Stimulated activated CD4-positive, alpha-beta T cell treated with anti-CD3 and anti-CD28 coated beads, Interleukin-4, amount 100 ng/mL, for 24 hours (primary cell): ENCODE measurements around the gene CES2.
"Not testable (repeated sequence)": the region's sequence is repeated elsewhere in the genome, so short reads cannot be mapped to it uniquely, and the experiment has no call there.

ENCODE experiments used
- DNase-seq: peaks from one replicate; pipeline ENCODE4 v3.0.0-alpha.2; 2020

Gene CES2

DNA sequence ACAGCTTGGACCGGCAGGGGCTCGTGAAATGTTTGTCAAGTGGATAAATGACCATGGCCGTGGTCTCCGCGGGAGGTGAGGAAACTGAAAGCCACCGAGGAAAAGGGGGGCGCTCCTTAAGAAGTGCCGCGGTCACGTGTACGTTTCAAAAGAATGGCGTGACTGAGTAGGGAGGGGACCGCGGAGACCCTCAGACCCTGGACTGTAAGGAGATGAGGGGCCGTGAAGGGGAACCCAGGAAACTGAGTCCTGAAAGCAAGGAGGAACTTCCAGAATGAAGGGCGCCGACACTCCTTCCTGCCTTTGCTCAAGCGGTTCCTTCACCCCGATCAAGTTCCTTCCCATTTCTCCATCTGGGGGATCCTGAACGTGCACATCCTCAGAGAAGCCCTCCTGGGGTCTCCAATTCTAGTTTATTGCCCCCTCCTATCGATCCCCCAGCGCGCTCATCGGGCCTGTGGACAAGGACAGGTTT is 440 bp upstream of the CES2 start:
- DNase-seq = not testable (repeated sequence)

DNA sequence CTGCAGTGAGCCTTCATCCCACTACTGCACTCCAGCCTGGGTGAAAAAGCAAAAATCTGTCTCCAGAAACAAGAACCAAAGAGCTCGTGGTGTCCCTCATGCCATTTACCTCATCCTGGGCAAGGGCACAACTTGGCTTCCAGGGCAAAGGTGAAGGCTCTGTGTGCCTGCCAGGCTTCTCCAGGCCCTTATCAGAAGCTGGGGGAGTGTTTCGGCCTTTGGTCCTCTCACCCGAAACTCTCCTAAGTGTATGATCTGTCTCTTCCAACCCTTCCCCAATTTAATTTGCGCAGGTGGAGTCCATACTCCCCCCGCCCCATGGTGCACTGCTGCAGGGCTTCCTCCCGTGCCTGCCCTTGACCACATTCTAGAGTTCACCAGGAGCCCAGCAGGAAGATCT is 1.1 kb downstream of the CES2 start:
- DNase-seq = no peak

DNA sequence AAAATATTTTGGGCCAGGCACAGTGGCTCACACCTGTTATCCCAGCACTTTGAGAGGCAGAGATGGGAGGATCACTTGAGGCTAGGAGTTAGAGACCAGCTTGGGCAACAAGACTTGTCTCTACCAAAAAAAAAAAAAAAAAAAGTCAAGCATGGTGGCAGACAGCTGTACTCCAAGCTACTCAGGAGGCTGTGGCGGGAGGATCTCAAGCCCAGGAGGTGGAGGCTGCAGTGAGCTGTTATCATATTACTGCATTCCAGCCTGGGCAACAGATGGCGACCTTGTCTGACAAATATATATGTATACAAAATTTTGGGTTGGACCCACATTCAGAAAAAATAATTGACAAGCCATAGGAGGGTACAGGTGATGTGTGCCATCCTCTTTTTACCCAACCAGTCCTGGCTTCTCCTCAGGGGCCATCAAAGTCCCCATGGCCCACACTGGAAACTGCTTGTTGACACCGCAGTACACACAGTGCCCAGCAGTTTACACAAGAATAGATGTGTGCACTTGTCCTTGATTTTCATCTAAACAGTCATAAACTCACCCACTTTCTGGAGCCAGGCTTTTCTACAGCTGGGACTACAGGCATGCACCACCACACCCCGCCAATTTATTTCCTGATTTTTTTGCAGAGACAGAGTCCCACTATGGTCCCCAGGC is 1.7 kb downstream of the CES2 start:
- no peak for DNase-seq

DNA sequence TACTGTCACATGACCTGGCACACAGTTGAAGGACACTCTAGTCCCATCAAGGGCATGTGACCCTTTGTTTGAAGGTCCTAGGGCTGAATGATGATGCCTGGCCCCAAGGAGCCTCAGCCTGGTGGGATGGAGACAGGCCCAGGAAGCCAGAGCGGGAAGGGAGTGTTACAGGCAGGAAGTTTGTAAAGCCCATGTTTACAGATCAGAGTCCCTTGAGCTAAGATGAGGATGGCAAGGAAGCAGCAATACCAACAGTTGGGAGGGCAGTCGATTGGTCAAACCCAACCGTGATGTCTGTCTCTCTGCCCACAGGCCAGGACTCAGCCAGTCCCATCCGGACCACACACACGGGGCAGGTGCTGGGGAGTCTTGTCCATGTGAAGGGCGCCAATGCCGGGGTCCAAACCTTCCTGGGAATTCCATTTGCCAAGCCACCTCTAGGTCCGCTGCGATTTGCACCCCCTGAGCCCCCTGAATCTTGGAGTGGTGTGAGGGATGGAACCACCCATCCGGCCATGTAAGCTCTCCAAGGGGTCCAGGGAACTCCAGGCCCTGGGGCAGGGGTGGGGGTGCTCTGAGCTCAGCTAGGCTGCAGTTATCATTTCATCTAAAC is 2.5 kb downstream of the CES2 start:
- DNase-seq = no peak

DNA sequence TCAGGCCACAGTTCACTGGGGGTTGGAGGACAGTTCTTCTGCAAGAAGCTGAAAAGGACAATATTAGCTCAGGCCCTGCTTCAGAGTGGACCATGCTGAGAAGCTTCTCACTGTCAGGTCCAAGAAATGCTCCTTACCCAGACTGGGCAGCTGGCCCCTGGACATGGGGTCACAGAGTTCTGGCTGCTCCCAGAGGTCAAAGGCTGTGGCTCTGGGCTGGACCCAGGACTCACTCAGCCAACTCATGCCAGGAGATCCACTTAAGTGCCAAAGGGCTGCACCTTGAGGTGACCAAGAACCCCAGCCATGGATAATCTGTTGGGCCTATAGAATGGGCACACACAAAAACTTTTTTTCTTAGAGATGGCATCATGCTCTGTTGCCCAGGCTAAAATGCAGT is 4.0 kb downstream of the CES2 start:
- no peak for DNase-seq

DNA sequence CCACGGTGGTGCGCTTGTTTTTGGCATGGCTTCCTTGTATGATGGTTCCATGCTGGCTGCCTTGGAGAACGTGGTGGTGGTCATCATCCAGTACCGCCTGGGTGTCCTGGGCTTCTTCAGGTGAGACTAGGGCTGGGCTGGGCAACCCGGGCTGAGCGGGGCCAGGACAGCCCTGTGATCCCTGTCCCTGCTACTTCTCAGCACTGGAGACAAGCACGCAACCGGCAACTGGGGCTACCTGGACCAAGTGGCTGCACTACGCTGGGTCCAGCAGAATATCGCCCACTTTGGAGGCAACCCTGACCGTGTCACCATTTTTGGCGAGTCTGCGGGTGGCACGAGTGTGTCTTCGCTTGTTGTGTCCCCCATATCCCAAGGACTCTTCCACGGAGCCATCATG is 4.9 kb downstream of the CES2 start:
- DNase-seq = no peak

DNA sequence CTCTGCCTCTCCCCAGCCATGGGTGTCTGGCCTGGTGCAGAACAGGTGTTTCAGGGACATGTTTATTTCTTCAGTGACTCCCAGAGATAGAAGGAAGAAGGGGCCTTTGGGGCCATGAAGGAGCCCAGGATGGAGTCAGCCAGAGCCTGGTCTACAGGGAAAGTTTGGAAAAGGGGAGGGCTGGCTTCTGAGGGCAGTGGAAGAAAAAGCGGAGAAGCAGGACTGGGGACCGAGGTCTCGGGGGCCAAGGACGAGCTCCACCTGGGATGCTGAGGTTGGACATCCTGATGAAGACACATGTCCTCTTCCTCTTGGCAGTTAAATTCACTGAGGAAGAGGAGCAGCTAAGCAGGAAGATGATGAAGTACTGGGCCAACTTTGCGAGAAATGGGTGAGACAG is 7.7 kb downstream of the CES2 start:
- DNase-seq = no peak

DNA sequence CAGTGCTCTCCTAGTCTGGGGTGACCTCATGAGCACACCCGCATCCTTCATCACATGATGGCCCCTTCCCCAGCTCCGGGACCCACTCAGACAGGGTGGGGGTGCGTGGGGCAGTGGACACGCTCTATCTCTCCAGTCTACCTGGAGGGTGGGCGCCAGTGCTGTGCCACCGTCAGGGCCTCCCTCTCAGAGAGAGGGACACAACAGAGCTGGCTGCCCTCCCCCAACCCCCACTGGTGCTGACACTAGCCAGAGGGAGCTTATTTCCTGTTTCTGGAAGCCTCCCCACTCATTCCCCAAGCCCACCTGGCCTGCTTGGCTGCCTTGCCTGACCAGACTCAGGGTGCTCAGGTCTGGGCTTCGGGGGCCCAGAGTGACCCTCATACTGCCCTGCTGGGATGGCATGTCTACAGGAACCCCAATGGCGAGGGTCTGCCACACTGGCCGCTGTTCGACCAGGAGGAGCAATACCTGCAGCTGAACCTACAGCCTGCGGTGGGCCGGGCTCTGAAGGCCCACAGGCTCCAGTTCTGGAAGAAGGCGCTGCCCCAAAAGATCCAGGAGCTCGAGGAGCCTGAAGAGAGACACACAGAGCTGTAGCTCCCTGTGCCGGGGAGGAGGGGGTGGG is 8.2 kb downstream of the CES2 start:
- no peak for DNase-seq

DNA sequence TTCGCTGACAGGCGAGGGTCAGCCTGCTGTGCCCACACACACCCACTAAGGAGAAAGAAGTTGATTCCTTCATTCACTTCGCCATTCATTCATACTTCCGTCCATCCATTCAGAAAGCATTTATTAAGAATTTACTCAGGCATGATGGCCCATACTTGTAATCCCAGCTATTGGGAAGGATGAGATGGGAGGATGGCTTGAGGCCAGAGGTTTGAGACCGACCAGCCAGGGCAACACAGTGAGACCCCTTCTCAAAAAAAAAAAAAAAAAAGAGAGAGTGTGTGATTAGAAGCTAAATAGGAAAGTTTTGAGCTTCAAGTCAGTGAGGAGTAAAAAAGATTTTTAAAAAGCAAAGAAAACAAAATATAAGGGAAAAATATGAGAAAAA is 8.7 kb downstream of the CES2 start:
- DNase-seq = no peak

DNA sequence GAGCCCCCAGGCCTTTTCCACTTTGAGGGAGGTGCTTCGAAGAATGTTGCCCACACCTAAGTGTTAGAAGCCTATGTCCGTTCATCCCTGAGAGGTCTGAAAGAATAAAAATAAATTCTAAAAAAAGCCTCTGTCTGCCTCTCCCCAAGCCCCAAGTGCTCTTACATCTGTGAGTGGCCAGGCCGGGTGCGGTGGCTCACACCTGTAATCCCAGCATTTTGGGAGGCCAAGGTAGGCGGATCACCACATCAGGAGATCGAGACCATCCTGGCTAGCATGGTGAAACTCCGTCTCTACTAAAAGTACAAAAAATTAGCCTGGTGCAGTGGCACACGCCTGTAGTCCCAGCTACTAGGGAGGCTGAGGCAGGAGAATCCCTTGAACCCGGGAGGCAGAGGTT is 9.7 kb downstream of the CES2 start:
- not testable (repeated sequence) for DNase-seq

DNA sequence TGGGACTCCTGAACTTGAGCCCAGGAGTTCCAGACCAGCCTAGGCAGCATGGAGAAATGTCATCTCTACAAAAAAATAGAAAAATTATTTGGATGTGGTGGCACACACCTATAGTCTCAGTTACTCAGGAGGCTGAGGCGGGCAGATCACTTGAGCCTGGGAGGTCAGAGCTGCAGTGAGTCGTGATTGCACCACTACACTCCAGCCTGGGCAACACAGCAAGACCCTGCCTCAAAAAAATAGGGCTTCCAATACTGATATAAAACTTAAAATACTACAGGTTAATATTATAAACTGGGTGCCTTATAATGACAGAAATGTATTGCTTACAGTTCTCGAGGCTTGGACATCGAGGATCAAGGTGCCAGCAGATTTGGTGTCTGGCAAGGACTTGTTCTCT is 10.6 kb downstream of the CES2 start:
- DNase-seq = no peak

DNA sequence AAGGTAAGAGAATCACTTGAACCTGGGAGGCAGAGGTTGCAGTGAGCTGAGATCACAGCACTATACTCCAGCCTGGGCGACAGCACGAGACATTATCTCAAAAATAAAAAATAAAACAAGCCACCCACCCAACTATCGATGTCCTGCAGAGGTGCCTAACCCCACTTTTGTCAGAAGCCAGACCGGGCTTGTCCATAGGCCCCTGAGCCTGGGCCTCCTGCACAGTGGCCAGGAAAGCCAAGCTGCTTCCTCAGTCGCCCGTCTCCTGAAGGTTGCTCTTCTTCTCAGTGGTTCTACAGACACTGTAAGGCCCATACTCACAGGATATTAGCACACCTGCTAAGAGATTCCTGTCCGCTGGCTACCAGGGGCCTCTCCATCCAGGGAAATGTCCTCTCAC is 11.2 kb downstream of the CES2 start:
- no peak for DNase-seq

DNA sequence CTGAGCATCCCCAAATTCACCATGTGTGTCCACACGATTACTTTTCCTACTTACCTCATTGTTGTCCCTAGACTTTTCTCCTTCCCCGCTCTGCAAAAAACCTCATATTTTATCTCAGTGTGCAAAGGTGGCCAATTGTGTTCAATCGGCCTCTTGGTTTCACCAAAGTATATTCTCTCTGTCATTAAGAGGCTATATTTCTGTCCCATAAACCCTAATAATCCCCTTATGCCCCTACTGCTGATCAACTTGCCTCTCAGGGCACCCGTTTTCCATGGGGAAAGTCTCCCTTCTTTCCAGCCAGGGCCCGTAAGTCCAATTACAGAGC is 11.6 kb downstream of the CES2 start:
- no peak for DNase-seq

DNA sequence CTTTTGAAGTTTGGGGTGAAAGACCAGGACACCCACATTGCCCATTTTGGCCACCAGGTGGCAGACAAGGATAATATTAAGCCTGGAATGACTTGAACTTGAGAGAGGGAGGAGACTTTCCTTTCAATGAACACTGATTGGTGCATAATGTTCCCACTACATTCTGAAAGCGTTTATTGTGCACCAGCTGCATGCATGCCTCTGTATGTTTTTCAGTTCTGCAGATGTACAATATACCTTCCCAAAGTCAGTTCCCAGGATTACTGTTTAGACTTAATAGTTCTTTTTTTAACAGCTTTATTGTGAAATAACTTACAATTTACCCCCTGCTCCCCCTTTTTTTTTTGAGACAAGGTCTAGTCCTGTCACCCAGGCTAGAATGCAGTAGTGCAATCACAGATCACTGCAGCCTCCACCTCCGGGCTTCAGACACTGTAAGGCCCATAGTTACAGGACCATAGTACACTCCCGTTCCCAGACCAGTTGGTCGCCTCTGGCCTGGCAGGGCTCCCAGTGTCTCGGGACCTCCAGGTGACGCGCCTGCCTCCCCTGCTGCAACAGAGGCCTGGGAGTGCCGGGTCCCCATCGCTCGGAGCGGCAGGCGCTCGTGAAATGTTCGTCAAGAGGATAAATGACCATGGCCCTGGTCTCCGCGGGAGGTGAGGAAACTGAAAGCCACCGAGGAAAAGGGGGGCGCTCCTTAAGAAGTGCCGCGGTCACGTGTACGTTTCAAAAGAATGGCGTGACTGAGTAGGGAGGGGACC is 12.2 kb downstream of the CES2 start:
- DNase-seq = peak; percentile 89

DNA sequence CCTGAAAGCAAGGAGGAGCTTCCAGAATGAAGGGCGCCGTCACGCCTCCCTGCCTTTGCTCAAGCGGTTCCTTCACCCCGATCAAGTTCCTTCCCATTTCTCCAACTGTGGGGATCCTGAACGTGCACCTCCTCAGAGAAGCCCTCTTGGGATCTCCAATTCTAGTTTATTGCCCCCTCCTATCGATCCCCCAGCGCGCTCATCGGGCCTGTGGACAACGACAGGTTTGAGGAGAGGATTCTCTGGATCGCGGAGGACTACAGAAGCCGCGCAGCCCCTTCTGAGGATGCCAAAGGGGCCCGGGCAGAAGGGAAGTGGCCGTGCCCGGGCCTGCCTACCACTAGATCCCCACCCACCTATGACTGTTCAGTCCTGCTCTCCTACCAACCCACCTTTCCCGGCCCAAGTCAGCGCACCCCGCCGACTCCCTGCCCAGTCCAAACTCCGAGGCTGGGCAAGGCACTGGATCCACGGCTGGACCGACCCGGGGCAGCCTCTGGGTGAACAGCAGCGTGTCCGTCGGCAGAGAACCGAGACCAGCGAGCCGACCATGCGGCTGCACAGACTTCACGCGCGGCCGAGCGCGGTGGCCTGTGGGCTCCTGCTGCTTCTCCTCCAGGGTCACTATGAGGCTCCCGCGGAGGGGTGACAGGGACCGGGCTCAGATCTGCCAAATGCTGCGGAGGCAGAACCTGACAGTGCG is 13.0 kb downstream of the CES2 start:
- no peak for DNase-seq

DNA sequence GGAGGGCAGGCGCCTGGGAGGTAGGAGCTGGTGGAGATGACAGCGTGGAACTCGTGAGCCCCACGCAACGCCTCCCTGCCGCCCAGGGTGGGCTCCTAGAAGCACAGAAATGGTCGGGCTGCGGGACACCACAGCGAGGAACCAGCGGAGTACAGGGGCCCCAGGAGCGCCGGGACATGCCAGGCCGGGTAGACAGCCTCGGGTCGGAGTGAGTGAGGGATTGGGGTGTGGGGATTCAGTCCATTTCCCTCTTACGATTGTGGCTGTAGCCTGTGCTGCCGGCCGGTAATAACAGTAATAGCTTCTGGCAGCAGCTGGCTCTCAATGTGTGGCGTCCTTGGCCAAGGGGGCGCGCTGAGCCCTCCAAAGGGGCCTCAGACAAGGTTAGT is 13.5 kb downstream of the CES2 start:
- DNase-seq = no peak

DNA sequence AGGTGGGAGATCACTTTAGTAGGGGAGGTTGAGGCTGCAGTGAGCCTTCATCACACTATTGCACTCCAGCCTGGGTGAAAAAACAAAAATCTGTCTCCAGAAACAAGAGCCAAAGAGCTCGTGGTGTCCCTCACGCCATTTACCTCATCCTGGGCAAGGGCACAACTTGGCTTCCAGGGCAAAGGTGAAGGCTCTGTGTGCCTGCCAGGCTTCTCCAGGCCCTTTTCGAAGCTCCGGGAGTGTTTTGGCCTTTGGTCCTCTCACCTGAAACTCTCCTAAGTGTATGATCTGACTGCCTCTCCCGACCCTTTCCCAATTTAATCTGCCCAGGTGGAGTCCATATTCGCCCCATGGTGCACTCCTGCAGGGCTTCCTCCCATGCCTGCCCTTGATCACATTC is 14.2 kb downstream of the CES2 start:
- DNase-seq = no peak

DNA sequence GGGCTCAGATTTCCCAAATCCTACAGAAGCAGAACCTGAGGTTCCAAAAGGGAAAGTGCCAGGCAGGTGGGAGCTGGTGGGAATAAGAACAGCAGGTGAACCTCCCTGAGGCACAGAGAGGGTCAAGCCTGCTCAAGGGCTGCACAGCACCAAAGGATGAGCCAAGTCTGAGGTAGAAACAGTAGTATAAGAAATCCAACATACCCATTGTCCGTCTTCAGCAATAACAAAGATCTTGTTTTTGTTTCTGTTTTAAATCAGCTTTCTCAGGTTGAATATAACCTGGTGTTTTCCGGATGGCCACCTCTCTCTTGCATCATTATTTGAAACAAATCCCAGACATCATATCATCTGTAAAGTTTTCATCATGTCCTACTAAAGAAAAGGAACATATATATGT is 15.1 kb downstream of the CES2 start:
- no peak for DNase-seq

DNA sequence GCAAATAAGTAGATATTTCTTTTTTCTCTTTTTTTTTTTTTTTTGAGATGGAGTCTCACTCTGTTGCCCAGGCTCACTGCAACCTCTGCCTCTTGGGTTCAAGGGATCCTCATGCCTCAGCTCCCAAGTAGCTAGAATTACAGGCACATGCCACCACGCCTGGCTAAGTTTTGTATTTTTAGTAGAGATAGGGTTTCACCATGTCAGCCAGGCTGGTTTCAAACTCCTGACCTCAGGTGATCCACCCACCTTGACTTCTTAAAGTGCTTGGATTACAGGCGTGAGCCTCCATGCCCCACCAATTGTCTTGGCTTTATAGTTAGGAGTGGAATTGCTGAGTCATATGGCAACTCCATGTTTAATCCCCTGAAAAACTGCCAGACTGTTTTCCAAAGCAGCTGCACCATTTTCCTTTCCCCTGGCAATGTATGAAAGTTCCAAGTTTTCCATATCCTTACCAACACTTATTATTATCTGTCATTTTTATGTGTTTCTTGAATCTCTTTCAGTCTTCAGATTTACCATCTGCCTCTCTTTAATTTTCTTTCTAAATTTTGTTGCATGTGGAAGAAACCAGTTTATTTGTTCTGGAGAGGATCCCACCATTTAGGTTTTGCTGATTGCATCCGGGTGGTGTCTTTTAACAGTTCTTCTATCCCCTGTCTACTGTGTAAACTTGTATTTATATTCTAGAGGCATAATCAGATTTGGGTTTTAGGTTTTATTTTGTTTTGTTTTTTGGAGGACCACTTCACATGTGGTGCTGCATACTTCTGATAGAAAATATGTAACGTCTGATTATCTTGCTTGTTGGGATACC is 15.9 kb downstream of the CES2 start:
- DNase-seq = no peak

DNA sequence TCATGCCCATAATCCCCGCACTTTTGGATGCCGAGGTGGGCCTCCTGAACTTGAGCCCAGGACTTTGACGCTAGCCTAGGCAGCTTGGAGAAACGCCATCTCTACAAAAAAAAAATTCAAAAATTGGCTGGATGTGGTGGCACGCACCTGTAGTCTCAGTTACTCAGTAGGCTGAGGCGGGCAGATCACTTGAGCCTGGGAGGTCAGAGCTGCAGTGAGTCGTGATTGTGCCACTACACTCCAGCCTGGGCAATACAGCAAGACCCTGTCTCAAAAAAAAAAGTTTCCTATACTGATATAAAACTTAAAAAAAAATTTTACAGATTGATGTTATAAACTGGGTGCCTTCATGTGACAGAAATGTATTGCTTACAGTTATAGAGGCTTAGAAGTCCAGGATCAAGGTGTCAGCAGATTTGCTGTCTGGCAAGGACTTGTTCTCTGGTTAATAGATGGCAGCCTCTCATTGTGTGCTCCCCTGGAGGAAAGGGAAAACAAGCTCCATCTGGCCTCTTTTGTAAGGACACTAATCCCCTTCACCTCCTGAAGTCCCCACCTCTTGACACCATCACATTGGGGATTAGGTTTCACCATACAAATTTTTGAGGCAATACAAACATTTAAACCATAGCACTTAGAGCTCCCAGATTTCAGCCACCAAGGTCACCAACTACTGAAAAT is 17.3 kb downstream of the CES2 start:
- no peak for DNase-seq

DNA sequence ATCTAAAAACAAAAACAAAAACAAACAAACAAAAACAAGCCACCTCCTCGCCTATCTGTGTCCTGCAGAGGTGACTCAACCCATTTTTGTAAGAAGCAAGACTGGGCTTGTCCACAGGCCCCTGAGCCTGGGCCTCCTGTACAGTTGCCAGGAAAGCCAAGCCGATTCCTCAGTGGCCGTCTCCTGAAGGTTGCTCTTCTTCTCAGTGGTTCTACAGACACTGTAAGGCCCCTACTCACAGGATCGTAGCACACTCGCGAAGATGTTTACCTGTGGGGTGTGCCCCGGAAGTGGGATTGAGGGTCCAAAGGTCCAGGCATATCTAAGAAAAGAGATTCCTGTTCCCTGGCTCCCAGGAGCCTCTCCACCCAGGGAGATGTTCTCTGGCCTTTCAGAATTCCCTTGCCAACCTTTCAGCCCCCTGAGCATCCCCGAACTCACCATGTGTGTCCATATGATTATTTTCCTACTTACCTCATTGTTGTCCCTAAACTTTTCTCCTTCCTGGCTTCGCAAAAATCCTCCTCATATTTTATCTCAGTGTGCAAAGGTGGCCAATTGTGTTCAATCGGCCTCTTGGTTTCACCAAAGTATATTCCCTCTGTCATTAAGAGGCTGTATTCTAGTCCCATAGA is 18.3 kb downstream of the CES2 start:
- DNase-seq = no peak
